ENCODE measurements around the gene P4HTM. TPM values are rescaled to one million over a fixed set of nuclear protein-coding genes. Genes with fewer than 3 reads are reported as not detected.

Gene P4HTM
- total RNA-seq, 2 experiments from 2014 or later, result 25.7 to 30.4 TPM

DNA sequence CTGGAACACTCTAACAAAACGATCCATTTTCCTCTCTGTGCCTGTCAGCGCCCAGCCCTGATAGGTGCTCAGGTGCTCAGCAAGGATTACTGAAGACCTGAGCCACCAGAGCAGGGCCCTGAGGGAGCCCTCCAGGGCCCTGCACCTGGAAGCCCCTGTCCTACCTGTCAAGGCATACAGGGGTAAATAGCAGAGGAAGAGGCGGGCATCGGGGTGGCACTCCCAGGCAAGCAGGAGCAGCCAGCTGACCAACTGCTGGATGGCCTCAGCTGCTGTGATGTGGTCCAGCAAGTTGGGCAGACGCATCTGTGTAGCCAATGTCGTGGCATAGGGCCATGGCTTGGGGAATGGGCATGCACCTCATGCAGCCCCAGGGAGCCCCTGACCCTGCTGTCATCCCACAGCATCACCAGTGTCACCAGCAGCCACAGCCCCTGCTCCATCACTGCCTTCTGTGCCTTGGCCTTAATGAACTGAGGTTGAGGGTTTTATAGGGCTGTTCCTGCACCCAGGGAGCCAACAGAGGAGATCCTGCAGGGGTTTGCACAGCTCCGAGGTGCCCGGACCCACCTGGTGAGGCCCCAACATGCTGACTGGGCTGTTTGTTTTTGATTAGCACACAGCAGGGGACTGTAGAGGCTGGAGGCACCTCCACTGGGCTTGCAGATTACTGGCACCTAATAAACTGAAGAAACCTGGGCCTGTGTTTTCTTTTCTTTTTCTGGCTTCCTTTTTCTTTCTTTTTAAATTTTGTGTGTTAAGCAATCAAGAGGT, 9.2 kb downstream of the P4HTM start:
- no peak overlapping the region for H3K27ac Mint-ChIP-seq
- no peaks in the 10 kb centered on the region for H3K27me3 Mint-ChIP-seq
- H3K9me3 Mint-ChIP-seq (ENCODE audit: low read depth), result no peaks in the 10 kb centered on the region
- no peak for ATAC-seq
- POLR2A ChIA-PET, result no interaction called here
- CTCF ChIA-PET, result interaction anchor here (0.6 to 1.3 kb wide), 2 partner anchors 8 to 706 kb away, joined by 4 read pairs; partner anchors contain the start of gene WDR6
- peaks cover 8% of the 10 kb centered on the region for H3K36me3 Mint-ChIP-seq (ENCODE audit: low read depth)
- intact Hi-C loops (cut with DNase I, micrococcal nuclease), result no loop called here
- peaks cover 4% of the 10 kb centered on the region for H3K4me1 Mint-ChIP-seq
- no peak for DNase-seq
- no peak overlapping the region for H3K4me3 Mint-ChIP-seq

DNA sequence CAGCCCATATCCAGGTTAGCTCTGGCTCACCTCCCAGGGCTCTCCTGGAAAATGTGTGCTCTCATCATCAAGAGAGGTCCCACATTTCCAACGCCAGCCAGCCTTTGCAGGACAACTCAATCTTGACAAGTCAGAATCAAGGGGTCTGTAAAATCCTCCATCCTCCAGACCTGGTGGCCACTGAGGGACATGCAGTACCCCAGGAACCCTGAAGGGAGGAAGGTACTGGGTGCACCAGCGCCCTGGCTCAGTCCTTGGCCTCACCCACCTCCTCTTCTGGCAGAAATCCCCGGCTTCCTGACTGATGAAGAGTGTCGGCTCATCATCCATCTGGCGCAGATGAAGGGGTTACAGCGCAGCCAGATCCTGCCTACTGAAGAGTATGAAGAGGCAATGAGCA, 11.1 kb downstream of the P4HTM start:
- no peaks in the 10 kb centered on the region for H3K36me3 Mint-ChIP-seq (ENCODE audit: low read depth)
- no peak for ATAC-seq
- H3K27ac Mint-ChIP-seq, result peak overlapping the region; percentile 26
- intact Hi-C loops (cut with DNase I, micrococcal nuclease), result no loop called here
- no peaks in the 10 kb centered on the region for H3K4me1 Mint-ChIP-seq
- H3K27me3 Mint-ChIP-seq, result no peaks in the 10 kb centered on the region
- no peak overlapping the region for H3K4me3 Mint-ChIP-seq
- DNase-seq, result no peak
- POLR2A ChIA-PET, result no interaction called here
- CTCF ChIA-PET, result interaction anchor here (0.6 to 1.0 kb wide), 3 partner anchors 11 to 158 kb away, joined by 3 to 4 read pairs (median 3); partner anchors contain the start of gene P4HTM
- no peaks in the 10 kb centered on the region for H3K9me3 Mint-ChIP-seq (ENCODE audit: low read depth)

- intact Hi-C loops (cut with DNase I, micrococcal nuclease), result loop anchor here in 1 of 2 experiments (5.0 kb wide), 2 partner anchors 408 to 532 kb away; partner anchors contain the start of genes RHOA and TCTA
- H3K27me3 Mint-ChIP-seq, result no peaks in the 10 kb centered on the region
- peaks cover 10% of the 10 kb centered on the region for H3K36me3 Mint-ChIP-seq (ENCODE audit: low read depth)
- DNase-seq (peak; percentile 40), ATAC-seq (no peak)
- H3K9me3 Mint-ChIP-seq (ENCODE audit: low read depth), result no peaks in the 10 kb centered on the region
- H3K27ac Mint-ChIP-seq, result no peak overlapping the region
- ChIA-PET CTCF (interaction anchor here (0.6 to 5.9 kb wide), 3 partner anchors 16 to 560 kb away, joined by 3 to 61 read pairs (median 3); partner anchors contain the start of gene P4HTM), POLR2A (no interaction called here)
- no peak overlapping the region for H3K4me3 Mint-ChIP-seq
- H3K4me1 Mint-ChIP-seq, result peaks cover 16% of the 10 kb centered on the region
Observed at GRCh38 chr3:49004352-49005302, 14.6 kb downstream of the P4HTM start.

DNA sequence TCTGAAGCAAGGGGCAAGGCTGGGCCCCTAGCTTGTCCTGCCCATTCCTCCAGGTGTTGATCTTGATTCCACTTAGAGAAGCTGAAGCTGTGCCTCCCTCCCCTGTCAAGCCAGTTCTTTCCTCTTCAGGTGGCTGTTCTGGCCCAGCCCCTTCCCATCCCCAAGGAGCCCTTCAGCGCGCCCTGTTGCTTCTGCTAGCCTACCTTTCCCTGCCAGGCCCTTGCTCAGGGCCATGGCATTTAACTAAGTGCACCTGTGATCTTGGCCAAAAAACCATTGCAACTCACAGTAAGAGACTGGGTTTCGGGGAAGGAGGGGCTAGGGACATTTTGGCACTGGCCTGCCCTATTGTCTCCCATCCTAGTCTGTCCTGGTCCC, 15.3 kb downstream of the P4HTM start:
- H3K36me3 Mint-ChIP-seq (ENCODE audit: low read depth), result peaks cover 10% of the 10 kb centered on the region
- no peak overlapping the region for H3K4me3 Mint-ChIP-seq
- H3K27me3 Mint-ChIP-seq, result no peaks in the 10 kb centered on the region
- no peak overlapping the region for H3K27ac Mint-ChIP-seq
- DNase-seq (no peak), ATAC-seq (no peak)
- peaks cover 16% of the 10 kb centered on the region for H3K4me1 Mint-ChIP-seq
- intact Hi-C loops (cut with DNase I, micrococcal nuclease), result loop anchor here in 1 of 2 experiments (5.0 kb wide), 2 partner anchors 407 to 533 kb away; partner anchors contain the start of genes RHOA and TCTA
- H3K9me3 Mint-ChIP-seq (ENCODE audit: low read depth), result no peaks in the 10 kb centered on the region
- CTCF ChIA-PET, result interaction anchor here (0.8 to 5.9 kb wide), 2 partner anchors 17 to 89 kb away, joined by 3 to 61 read pairs; partner anchors contain the start of gene P4HTM
- POLR2A ChIA-PET, result no interaction called here

DNA sequence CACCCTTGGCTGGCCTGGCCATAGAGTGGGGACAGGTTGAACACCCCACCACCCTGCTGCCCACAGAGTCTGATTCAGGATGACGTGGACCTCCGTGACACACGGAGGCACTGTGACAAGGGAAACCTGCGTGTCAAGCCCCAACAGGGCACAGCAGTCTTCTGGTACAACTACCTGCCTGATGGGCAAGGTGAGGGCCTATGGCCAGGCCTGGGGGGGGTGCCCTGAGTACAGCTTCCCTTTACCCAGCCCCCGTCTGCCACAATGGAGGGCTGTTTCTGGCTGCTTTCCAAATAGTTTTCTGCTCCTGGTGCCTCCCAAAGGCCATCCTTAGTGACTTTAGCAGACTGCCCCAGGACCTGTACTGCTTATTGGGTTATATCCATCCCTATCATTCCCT, 16.0 kb downstream of the P4HTM start:
- POLR2A ChIA-PET, result interaction anchor here (1.6 to 2.0 kb wide), 2 partner anchors 88 to 533 kb away, joined by 3 to 21 read pairs; partner anchors contain the start of gene QRICH1
- CTCF ChIA-PET, result interaction anchor here (0.7 to 5.9 kb wide), 3 partner anchors 17 to 89 kb away, joined by 3 to 61 read pairs (median 3); partner anchors contain the start of gene P4HTM
- intact Hi-C loops (cut with DNase I, micrococcal nuclease), result loop anchor here in 1 of 2 experiments (5.0 kb wide), 2 partner anchors 406 to 534 kb away; partner anchors contain the start of genes RHOA and TCTA

GRCh38 chr3:49006408-49007067, 16.5 kb downstream of the P4HTM start:
- CTCF ChIA-PET, result interaction anchor here (0.6 to 5.9 kb wide), 15 partner anchors 8 to 1331 kb away, joined by 3 to 61 read pairs (median 3); partner anchors contain the start of genes DALRD3, IMPDH2, IP6K2 and KLHDC8B
- peaks cover 16% of the 10 kb centered on the region for H3K4me1 Mint-ChIP-seq
- peak overlapping the region; percentile 100 for H3K4me3 Mint-ChIP-seq
- POLR2A ChIA-PET, result interaction anchor here (0.6 to 3.7 kb wide), 16 partner anchors 14 to 818 kb away, joined by 3 to 102 read pairs (median 4); partner anchors contain the start of genes ARIH2, CDC25A, DAG1 and DALRD3
- H3K27ac Mint-ChIP-seq, result peak overlapping the region; percentile 100
- intact Hi-C loops (cut with DNase I, micrococcal nuclease), result loop anchor here (1.0 to 5.0 kb wide), 16 partner anchors 15 to 668 kb away; partner anchors contain the start of genes APEH (in 1 of the 2), ARIH2 (in 1 of the 2), CCDC71 (in 1 of the 2) and DAG1 (in 1 of the 2)
- ATAC-seq (no peak), DNase-seq (no peak)
- H3K9me3 Mint-ChIP-seq (ENCODE audit: low read depth), result no peaks in the 10 kb centered on the region
- H3K27me3 Mint-ChIP-seq, result no peaks in the 10 kb centered on the region
- H3K36me3 Mint-ChIP-seq (ENCODE audit: low read depth), result peaks cover 10% of the 10 kb centered on the region

More for the DNA sequence above, 16.0 kb downstream of the P4HTM start:
- H3K4me3 Mint-ChIP-seq, result peak overlapping the region; percentile 100
- H3K4me1 Mint-ChIP-seq, result peaks cover 16% of the 10 kb centered on the region
- H3K27ac Mint-ChIP-seq, result no peak overlapping the region
- H3K27me3 Mint-ChIP-seq, result no peaks in the 10 kb centered on the region
- ATAC-seq, result no peak
- no peaks in the 10 kb centered on the region for H3K9me3 Mint-ChIP-seq (ENCODE audit: low read depth)
- no peak for DNase-seq
- H3K36me3 Mint-ChIP-seq (ENCODE audit: low read depth), result peaks cover 10% of the 10 kb centered on the region

- peak within 1 kb of the TSS; percentile 100 for H3K27ac Mint-ChIP-seq
- H3K36me3 Mint-ChIP-seq (ENCODE audit: low read depth), result peaks cover 10% of the 10 kb centered on the region
- no peaks in the 10 kb centered on the region for H3K27me3 Mint-ChIP-seq
- POLR2A ChIA-PET, result interaction anchor here (0.5 to 3.7 kb wide), 19 partner anchors 13 to 819 kb away, joined by 3 to 102 read pairs (median 4); partner anchors contain the start of genes ARIH2, CDC25A, DAG1 and DALRD3
- intact Hi-C loops (cut with DNase I, micrococcal nuclease), result loop anchor here (1.0 to 5.0 kb wide), 16 partner anchors 14 to 667 kb away; partner anchors contain the start of genes APEH (in 1 of the 2), ARIH2 (in 1 of the 2), CCDC71 (in 1 of the 2) and DAG1 (in 1 of the 2)
- ATAC-seq, result peak; percentile 90
- peaks cover 16% of the 10 kb centered on the region for H3K4me1 Mint-ChIP-seq
- DNase-seq, result peak; percentile 99
- no peaks in the 10 kb centered on the region for H3K9me3 Mint-ChIP-seq (ENCODE audit: low read depth)
- CTCF ChIA-PET, result interaction anchor here (0.6 to 5.9 kb wide), 16 partner anchors 9 to 1330 kb away, joined by 3 to 61 read pairs (median 4); partner anchors contain the start of genes DALRD3, IMPDH2, IP6K2 and KLHDC8B
- H3K4me3 Mint-ChIP-seq, result peak within 1 kb of the TSS; percentile 100
Observed at GRCh38 chr3:49007068-49007770, 17.2 kb downstream of the P4HTM start, which contains the start of gene WDR6. Gene WDR6, plus strand, starts transcription at chr3:49007391. Its CDS starts 41 bp downstream, at chr3:49007432.

GRCh38 chr3:49007771-49008528, 17.9 kb downstream of the P4HTM start:
- POLR2A ChIA-PET, result interaction anchor here (0.5 to 3.7 kb wide), 11 partner anchors 12 to 535 kb away, joined by 3 to 102 read pairs (median 4); partner anchors contain the start of genes ARIH2, DALRD3, IMPDH2 and NDUFAF3
- no peaks in the 10 kb centered on the region for H3K9me3 Mint-ChIP-seq (ENCODE audit: low read depth)
- peak; percentile 94 for DNase-seq
- H3K36me3 Mint-ChIP-seq (ENCODE audit: low read depth), result peaks cover 10% of the 10 kb centered on the region
- CTCF ChIA-PET, result interaction anchor here (0.6 to 5.9 kb wide), 11 partner anchors 9 to 572 kb away, joined by 3 to 61 read pairs (median 5); partner anchors contain the start of genes IMPDH2, NDUFAF3 and P4HTM
- peak overlapping the region; percentile 100 for H3K27ac Mint-ChIP-seq
- peak overlapping the region; percentile 100 for H3K4me3 Mint-ChIP-seq
- H3K4me1 Mint-ChIP-seq, result peaks cover 16% of the 10 kb centered on the region
- peak; percentile 73 for ATAC-seq
- H3K27me3 Mint-ChIP-seq, result no peaks in the 10 kb centered on the region
- intact Hi-C loops (cut with DNase I, micrococcal nuclease), result loop anchor here (1.0 to 5.0 kb wide), 16 partner anchors 13 to 666 kb away; partner anchors contain the start of genes APEH (in 1 of the 2), ARIH2 (in 1 of the 2), CCDC71 (in 1 of the 2) and DAG1 (in 1 of the 2)

All from activated CD4-positive, alpha-beta T cell treated with anti-CD3 and anti-CD28 coated beads for 36 hours (primary cell).